A549 (cell line): Measurements from ENCODE around the gene SERHL2. TPM values are rescaled to one million over a fixed set of nuclear protein-coding genes. Genes with fewer than 3 reads are reported as not detected.
A peak's percentile ranks its signal among the peaks of the same experiment; 100 is the strongest.
"Not testable (repeated sequence)": the region's sequence is repeated elsewhere in the genome, so short reads cannot be mapped to it uniquely, and the experiment has no call there.

Experiments
- ATAC-seq, 2 experiments: fragments of 200-7000 bp in 1 of 2; fragments of >200 bp in 1 of 2; cut with Nextera tagmentation in 1 of 2; cut with Tn5 transposase in 1 of 2; 3 replicates each; pipeline versions ENCODE4 v1.8.0 to v1.9.1; 2018 to 2020; ENCODE audit warnings: mild to moderate bottlenecking in 1 of 2, moderate library complexity in 1 of 2
- CTCF ChIA-PET: fragments of 300-600 bp; sonication (Branson Sonifier 250); formaldehyde crosslinking; extraction: SDS; loops from one replicate; lab custom pipeline; 2021; ENCODE audit warnings: antibody characterized with exemption, inconsistent platforms; lab: Yijun Ruan, JAX
- POLR2A ChIA-PET: fragments of 350-600 bp; formaldehyde crosslinking; extraction: SDS; loops from one replicate; lab custom pipeline; 2021; ENCODE audit warnings: antibody characterized with exemption, inconsistent platforms; lab: Yijun Ruan, JAX
- DNase-seq, 2 experiments: peaks; one replicate each; pipeline versions ENCODE4 v3.0.0 to v3.0.0-alpha.2; 2011 to 2016; ENCODE audit warnings: low read depth in 1 of 2, low spot score in 1 of 2
- FAIRE-seq: peaks from 2 replicates; lab custom pipeline; 2011; peaks lifted over from hg19 to GRCh38; lab: Jason Lieb, UNC
- H3K27ac ChIP-seq, 2 experiments: fragments of >200 bp; sonication (Bioruptor Twin); formaldehyde crosslinking; 3 replicates each; pipeline ENCODE4 v1.5.1; 2016 to 2017
- H3K4me1 ChIP-seq: fragments of >200 bp; sonication (Bioruptor Twin); formaldehyde crosslinking; 3 replicates; pipeline ENCODE4 v1.6.1; 2016
- H3K4me2 ChIP-seq: fragments of >200 bp; sonication (Bioruptor Twin); formaldehyde crosslinking; 3 replicates; pipeline ENCODE4 v1.6.1; 2016
- H3K4me3 ChIP-seq: fragments of >200 bp; sonication (Bioruptor Twin); formaldehyde crosslinking; 3 replicates; pipeline ENCODE4 v1.5.1; 2016
- H3K9me3 ChIP-seq: fragments of >200 bp; sonication (Bioruptor Twin); formaldehyde crosslinking; 3 replicates; pipeline ENCODE4 v1.6.1; 2016
- BHLHE40 ChIP-seq: IDR thresholded peaks from 2 replicates; pipeline ENCODE4 v1.6.1; 2012; ENCODE audit warnings: low read depth, low read length, inconsistent platforms
- CBX2 ChIP-seq: fragments of 200-600 bp; sonication (generic); IDR thresholded peaks from 2 replicates; pipeline ENCODE4 v1.6.1; 2016; ENCODE audit warnings: low read depth, mild to moderate bottlenecking, borderline replicate concordance
- CTCF ChIP-seq: fragments of >200 bp; sonication (Bioruptor Twin); formaldehyde crosslinking; IDR thresholded peaks from 3 replicates; pipeline ENCODE4 v1.5.1; 2016
- FOSB ChIP-seq: fragments of 250-450 bp; sonication (Bioruptor Pico); IDR thresholded peaks from 2 replicates; pipeline ENCODE4 v1.5.0; 2020; ENCODE audit warnings: mild to moderate bottlenecking, moderate library complexity
- FOXS1 ChIP-seq: fragments of 250-450 bp; sonication (Bioruptor Pico); IDR thresholded peaks from 2 replicates; pipeline ENCODE4 v1.5.0; 2020; ENCODE audit warnings: mild to moderate bottlenecking, moderate library complexity
- HMGXB4 ChIP-seq: fragments of 250-450 bp; sonication (Bioruptor Pico); IDR thresholded peaks from 2 replicates; pipeline ENCODE4 v1.5.0; 2021; ENCODE audit warnings: mild to moderate bottlenecking, moderate library complexity, borderline replicate concordance
- HOXA7 ChIP-seq: fragments of 250-450 bp; sonication (Bioruptor Pico); IDR thresholded peaks from 2 replicates; pipeline ENCODE4 v1.5.0; 2020; ENCODE audit warnings: mild to moderate bottlenecking, moderate library complexity
- HOXB5 ChIP-seq: fragments of 250-450 bp; sonication (Bioruptor Pico); IDR thresholded peaks from 2 replicates; pipeline ENCODE4 v1.5.0; 2020; ENCODE audit warnings: mild to moderate bottlenecking, moderate library complexity
- KDM1A ChIP-seq: fragments of 200-600 bp; sonication (generic); IDR thresholded peaks from 2 replicates; pipeline ENCODE4 v1.6.1; 2016; ENCODE audit warnings: low read depth, mild to moderate bottlenecking
- MAX ChIP-seq: IDR thresholded peaks from 2 replicates; pipeline ENCODE4 v1.6.1; 2012
- MAZ ChIP-seq: fragments of 150-350 bp; IDR thresholded peaks from 2 replicates; pipeline ENCODE4 v1.6.1; 2014; ENCODE audit warnings: antibody characterized with exemption, low read depth, low read length, borderline replicate concordance
- NFE2L2 ChIP-seq: fragments of 150-350 bp; conservative IDR thresholded peaks from 2 replicates; pipeline ENCODE4 v1.6.1; 2014; ENCODE audit warnings: low read length
- RAD21 ChIP-seq, 2 experiments: fragments of >200 bp in 1 of 2; sonication (Bioruptor Twin) in 1 of 2; formaldehyde crosslinking in 1 of 2; IDR thresholded peaks in 1 of 2; conservative IDR thresholded peaks in 1 of 2; 2 replicates in 1 of 2; 3 replicates in 1 of 2; pipeline ENCODE4 v1.6.1; 2012 to 2018; ENCODE audit warnings: inconsistent platforms in 1 of 2
- RARB ChIP-seq: fragments of 250-450 bp; sonication (Bioruptor Pico); IDR thresholded peaks from 2 replicates; pipeline ENCODE4 v1.8.0; 2021; ENCODE audit warnings: mild to moderate bottlenecking, moderate library complexity
- RFX5 ChIP-seq: fragments of 450-650 bp; IDR thresholded peaks from 2 replicates; pipeline ENCODE4 v1.7.1; 2014; ENCODE audit warnings: antibody characterized with exemption, mild to moderate bottlenecking, moderate library complexity
- RNF2 ChIP-seq: fragments of 200-600 bp; sonication (generic); IDR thresholded peaks from 2 replicates; pipeline ENCODE4 v1.6.1; 2016; ENCODE audit warnings: low read depth, mild to moderate bottlenecking, antibody characterized with exemption, moderate library complexity, borderline replicate concordance
- SREBF2 ChIP-seq: fragments of 450-650 bp; IDR thresholded peaks from 2 replicates; pipeline ENCODE4 v1.6.1; 2014; ENCODE audit warnings: mild to moderate bottlenecking, moderate library complexity
- TP53 ChIP-seq: fragments of 250-450 bp; sonication (Bioruptor Pico); IDR thresholded peaks from 2 replicates; pipeline ENCODE4 v1.5.0; 2021; ENCODE audit warnings: mild to moderate bottlenecking, moderate library complexity
- ZC3H11A ChIP-seq: fragments of 450-650 bp; IDR thresholded peaks from 2 replicates; pipeline ENCODE4 v1.6.1; 2014; ENCODE audit warnings: antibody characterized with exemption, mild to moderate bottlenecking
- ZFP36 ChIP-seq: fragments of 450-650 bp; IDR thresholded peaks from 2 replicates; pipeline ENCODE4 v1.6.1; 2014; ENCODE audit warnings: borderline replicate concordance; ENCODE audit not compliant: partially characterized antibody
- ZNF302 ChIP-seq: fragments of 250-450 bp; sonication (Bioruptor Pico); IDR thresholded peaks from 2 replicates; pipeline ENCODE4 v1.9.0; 2021; ENCODE audit warnings: inconsistent platforms, mild to moderate bottlenecking, moderate library complexity
- WGBS: methylation state at CpG from one replicate; pipeline ENCODE4 v1.1.6; 2017; ENCODE audit errors: missing lambda C conversion rate; 5-methylcytosine and 5-hydroxymethylcytosine counted together
- polyA plus RNA-seq, 4 experiments: library from polyadenylated mRNA; depleted of rRNA in 3 of 4; stranded (reverse); fragments of >200 nt; fragmentation: RNase III in 1 of 4; extraction: RNeasy Plus Mini Kit Qiagen cat#74134 plus additional on column Dnase treatment in 1 of 4; gene quantifications; 2 replicates in 3 of 4; 3 replicates in 1 of 4; pipeline ENCODE4 v1.2.3, GENCODE V29; 2011 to 2017
- TF ChIP-seq, protein P1 (sequence below): IDR thresholded peaks from 2 replicates; pipeline ENCODE4 v1.6.1; 2012

The SERHL2 gene
- polyA plus RNA-seq, 2 of the 4 experiments (the other 2 are of a cell fraction): 0.14 to 0.21 TPM

GRCh38 chr22:42560781-42561180 is 7.0 kb downstream of the SERHL2 start:
- FAIRE-seq: no peak
- no peaks in the 10 kb centered on the region for H3K4me1 ChIP-seq
- 0 out of 3 replicates have a peak, but pooled peaks have one; percentile 19 for TF ChIP-seq CTCF
- peak in 1 of 2 experiments; percentile 18; a peak in 1 of 5 replicates for TF ChIP-seq RAD21 (conservative IDR thresholded peaks at IDR 0.05 in 1 of 2, IDR thresholded peaks at IDR 0.05 in 1 of 2)
- TF ChIP-seq ZC3H11A: no peak
- no peak for TF ChIP-seq MAZ
- TF ChIP-seq, all 56 proteins: peak for 2
- peak in 1 of 2 experiments; percentile 65; a peak in 3 of 6 replicates for ATAC-seq
- peak in 1 of 2 experiments; percentile 26 for DNase-seq
- H3K9me3 ChIP-seq: no peaks in the 10 kb centered on the region
- WGBS: 79% methylated on average over 4 of the region's 7 CpGs
- H3K4me2 ChIP-seq: no peak overlapping the region
- ChIA-PET CTCF (interaction anchor here (0.6 to 1.4 kb wide), 5 partner anchors 8 to 42 kb away, joined by 3 read pairs; no protein-coding TSS in a partner anchor), POLR2A (no interaction called here)
- no peak overlapping the region for H3K27ac ChIP-seq
- no peak overlapping the region for H3K4me3 ChIP-seq

DNA sequence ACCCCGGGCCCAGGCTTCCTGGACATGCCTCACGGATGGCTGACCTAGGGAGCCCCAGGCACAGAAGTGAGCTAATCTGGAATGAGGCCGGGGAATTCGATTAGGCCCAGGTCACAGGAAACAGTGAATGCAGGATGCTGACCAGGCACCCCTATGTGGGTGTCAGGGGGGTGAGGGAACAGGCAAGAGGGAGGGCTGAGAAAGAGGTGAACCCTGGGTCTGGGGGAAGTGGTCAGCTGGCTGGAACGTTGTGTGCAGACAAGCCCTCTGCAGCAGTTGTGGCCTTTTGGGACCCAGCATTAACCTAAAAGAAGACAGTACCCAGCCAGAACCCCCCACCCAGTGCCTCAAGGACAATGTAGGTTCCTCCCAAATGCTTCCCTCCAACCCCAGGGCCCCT is 8.1 kb downstream of the SERHL2 start:
- WGBS: 69% methylated on average over 1 of the region's 5 CpGs
- CTCF ChIA-PET: interaction anchor here (0.6 to 1.4 kb wide), 3 partner anchors 9 to 29 kb away, joined by 3 read pairs; no protein-coding TSS in a partner anchor
- no peaks in the 10 kb centered on the region for H3K9me3 ChIP-seq
- no peaks in the 10 kb centered on the region for H3K4me1 ChIP-seq
- FAIRE-seq (no peak), DNase-seq (no peak), ATAC-seq (no peak)
- H3K27ac ChIP-seq: no peak overlapping the region
- TF ChIP-seq RARB (CRISPR knock-in tag) (no peak), HOXB5 (CRISPR knock-in tag) (no peak)
- POLR2A ChIA-PET: no interaction called here
- no peak overlapping the region for H3K4me3 ChIP-seq
- no peak overlapping the region for H3K4me2 ChIP-seq

- WGBS: 83% methylated on average over 8 of the region's 8 CpGs
- TF ChIP-seq RNF2: no peak
- TF ChIP-seq, all 56 proteins: peak for 0
- ChIA-PET CTCF (interaction anchor here (0.6 to 1.3 kb wide), 3 partner anchors 16 to 30 kb away, joined by 3 read pairs; no protein-coding TSS in a partner anchor), POLR2A (no interaction called here)
- DNase-seq (no peak), ATAC-seq (no peak), FAIRE-seq (no peak)
- H3K4me1 ChIP-seq: no peaks in the 10 kb centered on the region
- no peak overlapping the region for H3K4me2 ChIP-seq
- no peaks in the 10 kb centered on the region for H3K9me3 ChIP-seq
- no peak overlapping the region for H3K4me3 ChIP-seq
- no peak overlapping the region for H3K27ac ChIP-seq
Measured at GRCh38 chr22:42562279-42562678, 8.5 kb downstream of the SERHL2 start.

DNA sequence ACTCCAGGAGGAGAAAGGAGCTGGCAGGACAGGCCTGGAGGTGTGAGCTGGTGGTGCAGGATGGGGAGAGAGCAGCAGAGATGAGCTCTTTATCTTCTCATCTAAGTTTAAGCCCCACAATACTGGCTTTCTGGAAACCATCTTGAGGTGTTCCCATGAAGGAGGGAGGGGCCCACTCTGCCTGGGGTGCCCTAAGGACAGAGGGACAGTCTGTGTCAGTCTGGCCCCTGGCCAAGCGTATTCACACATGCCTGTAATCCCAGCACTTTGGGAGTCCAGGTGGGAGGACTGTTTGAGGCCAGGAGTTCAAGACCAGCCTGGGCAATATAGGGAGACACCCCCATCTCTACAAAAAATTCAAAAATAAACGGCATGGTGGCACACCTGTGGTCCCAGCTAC is 8.9 kb downstream of the SERHL2 start:
- Histone ChIP-seq H3K9me3 (no peaks in the 10 kb centered on the region), H3K4me1 (no peaks in the 10 kb centered on the region), H3K27ac (no peak overlapping the region), H3K4me2 (no peak overlapping the region), H3K4me3 (no peak overlapping the region)
- FAIRE-seq: no peak
- ATAC-seq: no peak
- CTCF ChIA-PET: interaction anchor here (1.2 to 1.3 kb wide), 2 partner anchors 15 to 30 kb away, joined by 3 read pairs; no protein-coding TSS in a partner anchor
- TF ChIP-seq ZFP36 (no peak), KDM1A (no peak), HMGXB4 (no peak), FOSB (CRISPR knock-in tag) (no peak), SREBF2 (no peak), HOXA7 (CRISPR knock-in tag) (no peak), NFE2L2 (no peak), MAX (no peak), TP53 (CRISPR knock-in tag) (no peak), FOXS1 (CRISPR knock-in tag) (no peak), CBX2 (no peak), RFX5 (no peak), BHLHE40 (no peak), ZNF302 (CRISPR knock-in tag) (no peak)
- TF ChIP-seq, protein P1, sequence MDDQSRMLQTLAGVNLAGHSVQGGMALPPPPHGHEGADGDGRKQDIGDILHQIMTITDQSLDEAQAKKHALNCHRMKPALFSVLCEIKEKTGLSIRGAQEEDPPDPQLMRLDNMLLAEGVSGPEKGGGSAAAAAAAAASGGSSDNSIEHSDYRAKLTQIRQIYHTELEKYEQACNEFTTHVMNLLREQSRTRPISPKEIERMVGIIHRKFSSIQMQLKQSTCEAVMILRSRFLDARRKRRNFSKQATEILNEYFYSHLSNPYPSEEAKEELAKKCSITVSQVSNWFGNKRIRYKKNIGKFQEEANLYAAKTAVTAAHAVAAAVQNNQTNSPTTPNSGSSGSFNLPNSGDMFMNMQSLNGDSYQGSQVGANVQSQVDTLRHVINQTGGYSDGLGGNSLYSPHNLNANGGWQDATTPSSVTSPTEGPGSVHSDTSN: no peak
- 24% methylated on average over 1 of the region's 2 CpGs for WGBS
- POLR2A ChIA-PET: no interaction called here
- no peak for DNase-seq

- FAIRE-seq, H3K4me2 ChIP-seq, H3K9me3 ChIP-seq, DNase-seq, CTCF ChIA-PET, POLR2A ChIA-PET, ATAC-seq, H3K4me1 ChIP-seq, H3K27ac ChIP-seq, H3K4me3 ChIP-seq: not testable (repeated sequence)
- WGBS: 83% methylated on average over 3 of the region's 3 CpGs
Measured at GRCh38 chr22:42563943-42564342, 10.2 kb downstream of the SERHL2 start.
